ENCODE results near the gene CDH4.

- no peak for TF ChIP-seq POLR2AphosphoS5 (IDR thresholded peaks at IDR 0.05)
- TF ChIP-seq CTCF (IDR thresholded peaks at IDR 0.05) = no peak
- no peak for TF ChIP-seq POLR2A (IDR thresholded peaks at IDR 0.05)
- no peak for TF ChIP-seq EP300 (IDR thresholded peaks at IDR 0.05)
Observed at GRCh38 chr20:61750093-61750492, 498.0 kb downstream of the CDH4 start.
